Coronary artery (tissue), 2 donors: ENCODE data around the gene ATP6V1G3.
"Not testable (repeated sequence)": the region's sequence is repeated elsewhere in the genome, so short reads cannot be mapped to it uniquely, and the experiment has no call there.

ENCODE experiments used
- DNase-seq: peaks from one replicate; pipeline ENCODE4 v3.0.0-alpha.2; 2017; ENCODE audit warnings: low spot score
- H3K27ac ChIP-seq, 2 donors: fragments of 200-600 bp; sonication (generic); one replicate each; pipeline ENCODE4 v1.5.1; 2016 to 2019
- H3K4me3 ChIP-seq: fragments of 200-600 bp; sonication (generic); 2 replicates; pipeline ENCODE4 v1.5.1; 2016; ENCODE audit warnings: mild to moderate bottlenecking, moderate library complexity
- CTCF ChIP-seq: fragments of 200-600 bp; sonication (generic); IDR thresholded peaks from one replicate; pipeline ENCODE4 v1.5.1; 2019; ENCODE audit warnings: antibody characterized with exemption

Gene ATP6V1G3

GRCh38 chr1:198534548-198535418, 5.7 kb downstream of the ATP6V1G3 start:
- DNase-seq, result no peak
- H3K4me3 ChIP-seq, result no peak overlapping the region
- no peak for TF ChIP-seq CTCF
- H3K27ac ChIP-seq, result no peak overlapping the region

- TF ChIP-seq CTCF, result no peak
- Histone ChIP-seq H3K4me3 (no peak overlapping the region), H3K27ac (no peak overlapping the region)
- no peak for DNase-seq
These were observed 8.6 kb downstream of the ATP6V1G3 start for GRCh38 chr1:198531891-198532290.

- H3K27ac ChIP-seq, result no peak overlapping the region
- no peak overlapping the region for H3K4me3 ChIP-seq
- no peak for DNase-seq
- TF ChIP-seq CTCF, result no peak
These were observed 9.5 kb downstream of the ATP6V1G3 start for GRCh38 chr1:198530953-198531352.

- DNase-seq, result no peak
- H3K27ac ChIP-seq, result no peak overlapping the region
These were observed 11.1 kb downstream of the ATP6V1G3 start for GRCh38 chr1:198529414-198529813.

GRCh38 chr1:198528364-198528763, 12.1 kb downstream of the ATP6V1G3 start:
- no peak for TF ChIP-seq CTCF
- no peak for DNase-seq
- no peak overlapping the region for H3K4me3 ChIP-seq

More at GRCh38 chr1:198529414-198529813, 11.1 kb downstream of the ATP6V1G3 start:
- no peak for TF ChIP-seq CTCF
- no peak overlapping the region for H3K4me3 ChIP-seq

GRCh38 chr1:198524556-198524955, 15.9 kb downstream of the ATP6V1G3 start:
- Histone ChIP-seq H3K27ac (no peak overlapping the region), H3K4me3 (no peak overlapping the region)
- DNase-seq, result no peak
- TF ChIP-seq CTCF, result no peak

More at GRCh38 chr1:198528364-198528763, 12.1 kb downstream of the ATP6V1G3 start:
- no peak overlapping the region for H3K27ac ChIP-seq

GRCh38 chr1:198524127-198524526, 16.4 kb downstream of the ATP6V1G3 start:
- not testable (repeated sequence) for DNase-seq, H3K27ac ChIP-seq, H3K4me3 ChIP-seq
